ENCODE results near the gene PTPRK. TPM values are rescaled to one million over a fixed set of nuclear protein-coding genes. Genes with fewer than 3 reads are reported as not detected.

PTPRK gene
- total RNA-seq, 1 experiment from 2014 or later = 53.8 TPM

DNA sequence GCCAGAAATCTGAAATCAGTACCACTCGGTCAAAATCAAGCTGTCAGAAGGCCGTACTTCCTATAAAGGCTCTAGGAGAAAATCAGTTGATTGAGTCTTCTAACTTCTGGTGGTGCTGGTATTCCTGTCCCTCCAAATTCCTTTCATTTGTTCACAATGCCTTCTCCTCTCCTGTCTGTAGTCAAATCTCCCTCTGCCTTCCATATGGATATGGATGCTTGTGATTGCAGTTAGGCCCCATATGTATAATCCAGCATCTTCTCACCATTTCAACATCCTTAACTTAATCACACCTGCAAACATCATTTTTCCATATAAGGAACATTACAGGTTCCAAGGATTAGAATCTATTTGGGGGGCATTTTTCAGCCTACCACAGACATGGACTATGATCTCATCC, 331.7 kb downstream of the PTPRK start:
- CTCF ChIA-PET = no interaction called here
- H3K4me1 ChIP-seq (ENCODE audit: insufficient read depth, low read length) = no peaks in the 10 kb centered on the region
- H3K27ac ChIP-seq (ENCODE audit: low read length) = no peak overlapping the region
- no peak overlapping the region for H3K4me3 ChIP-seq (ENCODE audit: low read length)
- H2AFZ ChIP-seq (ENCODE audit: low read length) = no peak overlapping the region
- POLR2A ChIA-PET (ENCODE audit: unreplicated experiment) = no interaction called here
- no peak for TF ChIP-seq EZH2 (IDR thresholded peaks at IDR 0.05; ENCODE audit: low read length, unreplicated experiment)
- TF ChIP-seq, protein P1, sequence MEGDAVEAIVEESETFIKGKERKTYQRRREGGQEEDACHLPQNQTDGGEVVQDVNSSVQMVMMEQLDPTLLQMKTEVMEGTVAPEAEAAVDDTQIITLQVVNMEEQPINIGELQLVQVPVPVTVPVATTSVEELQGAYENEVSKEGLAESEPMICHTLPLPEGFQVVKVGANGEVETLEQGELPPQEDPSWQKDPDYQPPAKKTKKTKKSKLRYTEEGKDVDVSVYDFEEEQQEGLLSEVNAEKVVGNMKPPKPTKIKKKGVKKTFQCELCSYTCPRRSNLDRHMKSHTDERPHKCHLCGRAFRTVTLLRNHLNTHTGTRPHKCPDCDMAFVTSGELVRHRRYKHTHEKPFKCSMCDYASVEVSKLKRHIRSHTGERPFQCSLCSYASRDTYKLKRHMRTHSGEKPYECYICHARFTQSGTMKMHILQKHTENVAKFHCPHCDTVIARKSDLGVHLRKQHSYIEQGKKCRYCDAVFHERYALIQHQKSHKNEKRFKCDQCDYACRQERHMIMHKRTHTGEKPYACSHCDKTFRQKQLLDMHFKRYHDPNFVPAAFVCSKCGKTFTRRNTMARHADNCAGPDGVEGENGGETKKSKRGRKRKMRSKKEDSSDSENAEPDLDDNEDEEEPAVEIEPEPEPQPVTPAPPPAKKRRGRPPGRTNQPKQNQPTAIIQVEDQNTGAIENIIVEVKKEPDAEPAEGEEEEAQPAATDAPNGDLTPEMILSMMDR (conservative IDR thresholded peaks at IDR 0.05; ENCODE audit: low read depth, low read length) = no peak
- TF ChIP-seq EZH2phosphoT487 (IDR thresholded peaks at IDR 0.05; ENCODE audit: borderline replicate concordance, low read length) = no peak
- H3K9ac ChIP-seq (ENCODE audit: low read length) = no peak overlapping the region
- H3K27me3 ChIP-seq (ENCODE audit: low read length) = no peaks in the 10 kb centered on the region
- no peaks in the 10 kb centered on the region for H3K9me2 ChIP-seq (replicated peaks; ENCODE audit: low read length)
- no TSS peak for BruUV-seq (replicated peaks)
- ATAC-seq (no peak), DNase-seq (no peak)
- H3F3A ChIP-seq (ENCODE audit: low read length, unreplicated experiment) = no peaks in the 10 kb centered on the region
- no peak overlapping the region for H3K4me2 ChIP-seq (ENCODE audit: low read length)
- no peaks in the 10 kb centered on the region for H4K20me1 ChIP-seq (ENCODE audit: low read length)
- intact Hi-C loops (cut with micrococcal nuclease) = no loop called here
- no peaks in the 10 kb centered on the region for H3K36me3 ChIP-seq (ENCODE audit: low read depth, low read length)
- no peaks in the 10 kb centered on the region for H3K9me3 ChIP-seq (ENCODE audit: low read length)
- no peaks in the 10 kb centered on the region for H3K79me2 ChIP-seq (ENCODE audit: low read length)

DNA sequence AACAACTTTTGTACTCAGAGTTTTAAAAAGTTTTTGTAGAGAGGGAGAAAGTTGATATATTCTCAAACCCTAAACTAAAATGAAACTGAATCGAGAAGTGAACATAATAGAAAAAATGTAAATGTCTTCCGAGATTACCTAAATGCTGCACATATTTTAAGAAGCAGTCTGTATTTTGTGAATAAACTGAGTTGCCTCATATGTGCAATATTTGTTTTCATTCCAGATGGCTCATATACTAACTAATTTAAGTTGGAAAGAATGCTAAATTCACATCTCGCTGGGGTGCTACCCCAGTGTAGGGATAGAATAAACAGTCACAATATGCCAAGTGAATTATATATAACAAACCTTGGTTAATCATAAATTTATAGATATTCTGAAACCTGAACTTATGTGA, 333.7 kb downstream of the PTPRK start:
- no peaks in the 10 kb centered on the region for H3F3A ChIP-seq (ENCODE audit: low read length, unreplicated experiment)
- ATAC-seq (no peak), DNase-seq (no peak)
- intact Hi-C loops (cut with micrococcal nuclease) = no loop called here
- H3K4me3 ChIP-seq (ENCODE audit: low read length) = no peak overlapping the region
- TF ChIP-seq EZH2phosphoT487 (IDR thresholded peaks at IDR 0.05; ENCODE audit: borderline replicate concordance, low read length) = no peak
- no peak for TF ChIP-seq EZH2 (IDR thresholded peaks at IDR 0.05; ENCODE audit: low read length, unreplicated experiment)
- TF ChIP-seq, protein P1 (conservative IDR thresholded peaks at IDR 0.05; ENCODE audit: low read depth, low read length) = no peak
- no peak overlapping the region for H3K4me2 ChIP-seq (ENCODE audit: low read length)
- H3K9me3 ChIP-seq (ENCODE audit: low read length) = no peaks in the 10 kb centered on the region
- no TSS peak for BruUV-seq (replicated peaks)
- H4K20me1 ChIP-seq (ENCODE audit: low read length) = no peaks in the 10 kb centered on the region
- H3K79me2 ChIP-seq (ENCODE audit: low read length) = no peaks in the 10 kb centered on the region
- H3K27me3 ChIP-seq (ENCODE audit: low read length) = no peaks in the 10 kb centered on the region
- no peak overlapping the region for H3K27ac ChIP-seq (ENCODE audit: low read length)
- no peak overlapping the region for H2AFZ ChIP-seq (ENCODE audit: low read length)
- no peak overlapping the region for H3K9ac ChIP-seq (ENCODE audit: low read length)
- H3K36me3 ChIP-seq (ENCODE audit: low read depth, low read length) = no peaks in the 10 kb centered on the region
- ChIA-PET POLR2A (ENCODE audit: unreplicated experiment) (no interaction called here), CTCF (no interaction called here)
- no peaks in the 10 kb centered on the region for H3K9me2 ChIP-seq (replicated peaks; ENCODE audit: low read length)
- H3K4me1 ChIP-seq (ENCODE audit: insufficient read depth, low read length) = no peaks in the 10 kb centered on the region

DNA sequence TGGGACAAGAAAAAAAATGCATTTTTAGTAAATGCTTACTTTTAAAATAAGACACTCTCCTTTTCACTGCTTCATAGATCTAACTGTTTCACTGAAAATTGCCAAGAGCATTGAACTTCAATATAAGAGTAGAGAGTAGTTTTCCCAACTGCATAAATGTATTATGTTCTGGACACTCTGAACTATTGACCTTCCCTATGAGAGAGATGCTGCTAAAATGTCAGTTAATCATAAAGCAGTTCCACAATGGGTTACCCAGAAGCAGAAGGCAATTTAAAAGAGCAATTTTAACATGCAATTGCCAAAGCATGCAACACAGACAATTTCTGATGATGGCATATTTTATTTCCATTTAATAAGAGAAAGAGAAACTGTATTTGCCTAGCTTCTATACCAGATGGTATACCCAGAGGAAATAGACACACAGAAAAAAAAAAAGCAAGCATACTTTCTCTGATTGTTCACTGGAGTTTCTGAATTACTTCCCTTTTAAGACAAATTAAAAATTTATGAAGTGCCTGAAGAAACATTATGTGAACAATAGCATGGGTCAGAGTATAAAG, 340.4 kb downstream of the PTPRK start:
- BruUV-seq (replicated peaks) = no TSS peak
- H4K20me1 ChIP-seq (ENCODE audit: low read length) = no peaks in the 10 kb centered on the region
- no peak overlapping the region for H3K4me2 ChIP-seq (ENCODE audit: low read length)
- H3K27me3 ChIP-seq (ENCODE audit: low read length) = no peaks in the 10 kb centered on the region
- no peaks in the 10 kb centered on the region for H3K36me3 ChIP-seq (ENCODE audit: low read depth, low read length)
- POLR2A ChIA-PET (ENCODE audit: unreplicated experiment) = no interaction called here
- H3K9me3 ChIP-seq (ENCODE audit: low read length) = no peaks in the 10 kb centered on the region
- ATAC-seq (no peak), DNase-seq (no peak)
- H3K27ac ChIP-seq (ENCODE audit: low read length) = no peak overlapping the region
- H2AFZ ChIP-seq (ENCODE audit: low read length) = no peak overlapping the region
- no peaks in the 10 kb centered on the region for H3K9me2 ChIP-seq (replicated peaks; ENCODE audit: low read length)
- H3K4me1 ChIP-seq (ENCODE audit: insufficient read depth, low read length) = no peaks in the 10 kb centered on the region
- CTCF ChIA-PET = no interaction called here
- H3K79me2 ChIP-seq (ENCODE audit: low read length) = no peaks in the 10 kb centered on the region
- H3F3A ChIP-seq (ENCODE audit: low read length, unreplicated experiment) = no peaks in the 10 kb centered on the region
- TF ChIP-seq, protein P1 (conservative IDR thresholded peaks at IDR 0.05; ENCODE audit: low read depth, low read length) = no peak
- TF ChIP-seq EZH2phosphoT487 (IDR thresholded peaks at IDR 0.05; ENCODE audit: borderline replicate concordance, low read length) (no peak), EZH2 (IDR thresholded peaks at IDR 0.05; ENCODE audit: low read length, unreplicated experiment) (no peak)
- no peak overlapping the region for H3K4me3 ChIP-seq (ENCODE audit: low read length)
- H3K9ac ChIP-seq (ENCODE audit: low read length) = no peak overlapping the region
- intact Hi-C loops (cut with micrococcal nuclease) = no loop called here

Measured in PC-3 (cell line).